Measurements from ENCODE around the gene AQP9.
"Not testable (repeated sequence)": the region's sequence is repeated elsewhere in the genome, so short reads cannot be mapped to it uniquely, and the experiment has no call there.

AQP9 gene

GRCh38 chr15:58189148-58189811, 51.1 kb downstream of the AQP9 start:
- H3K4me3 ChIP-seq (ENCODE audit: low read depth, low read length), result no peak overlapping the region
- TF ChIP-seq CTCF (IDR thresholded peaks at IDR 0.05; ENCODE audit: borderline replicate concordance, insufficient read depth, low read depth, low read length), result no peak

GRCh38 chr15:58190419-58190818, 52.2 kb downstream of the AQP9 start:
- no peak for TF ChIP-seq CTCF (IDR thresholded peaks at IDR 0.05; ENCODE audit: borderline replicate concordance, insufficient read depth, low read depth, low read length)
- no peak overlapping the region for H3K4me3 ChIP-seq (ENCODE audit: low read depth, low read length)

- H3K4me3 ChIP-seq (ENCODE audit: low read depth, low read length), result not testable (repeated sequence)
Measured at GRCh38 chr15:58193636-58194035, 55.5 kb downstream of the AQP9 start.

- H3K4me3 ChIP-seq (ENCODE audit: low read depth, low read length), result no peak overlapping the region
- no peak for TF ChIP-seq CTCF (IDR thresholded peaks at IDR 0.05; ENCODE audit: borderline replicate concordance, insufficient read depth, low read depth, low read length)
Measured at GRCh38 chr15:58200739-58201138, 62.6 kb downstream of the AQP9 start.

- no peak overlapping the region for H3K4me3 ChIP-seq (ENCODE audit: low read depth, low read length)
- no peak for TF ChIP-seq CTCF (IDR thresholded peaks at IDR 0.05; ENCODE audit: borderline replicate concordance, insufficient read depth, low read depth, low read length)
Measured at GRCh38 chr15:58201516-58201915, 63.3 kb downstream of the AQP9 start.

- H3K4me3 ChIP-seq (ENCODE audit: low read depth, low read length), result no peak overlapping the region
- TF ChIP-seq CTCF (IDR thresholded peaks at IDR 0.05; ENCODE audit: borderline replicate concordance, insufficient read depth, low read depth, low read length), result no peak
Measured at GRCh38 chr15:58203537-58203936, 65.4 kb downstream of the AQP9 start.

- no peak for TF ChIP-seq CTCF (IDR thresholded peaks at IDR 0.05; ENCODE audit: borderline replicate concordance, insufficient read depth, low read depth, low read length)
Measured at GRCh38 chr15:58206151-58206550, 68.0 kb downstream of the AQP9 start.

GRCh38 chr15:58208217-58208616, 70.0 kb downstream of the AQP9 start:
- H3K4me3 ChIP-seq (ENCODE audit: low read depth, low read length), result not testable (repeated sequence)

More at GRCh38 chr15:58206151-58206550, 68.0 kb downstream of the AQP9 start:
- H3K4me3 ChIP-seq (ENCODE audit: low read depth, low read length), result no peak overlapping the region

GRCh38 chr15:58209007-58209481, 70.9 kb downstream of the AQP9 start:
- H3K4me3 ChIP-seq (ENCODE audit: low read depth, low read length), result not testable (repeated sequence)

GRCh38 chr15:58210031-58210430, 71.8 kb downstream of the AQP9 start:
- H3K4me3 ChIP-seq (ENCODE audit: low read depth, low read length), result not testable (repeated sequence)

Data from GM12875 (cell line).